Activated CD4-positive, CD25-positive, alpha-beta regulatory T cell treated with anti-CD3 and anti-CD28 coated beads, Interleukin-2, amount 50 U/mL, for 16 hours (primary cell): ENCODE results near the gene IRF6.
"Not testable (repeated sequence)": the region's sequence is repeated elsewhere in the genome, so short reads cannot be mapped to it uniquely, and the experiment has no call there.

Experiments used
- DNase-seq: peaks from one replicate; pipeline ENCODE4 v3.0.0-alpha.2; 2020; ENCODE audit warnings: low read depth, low spot score

Gene IRF6

GRCh38 chr1:209823143-209824041, 17.4 kb upstream of the IRF6 start:
- DNase-seq: no peak

DNA sequence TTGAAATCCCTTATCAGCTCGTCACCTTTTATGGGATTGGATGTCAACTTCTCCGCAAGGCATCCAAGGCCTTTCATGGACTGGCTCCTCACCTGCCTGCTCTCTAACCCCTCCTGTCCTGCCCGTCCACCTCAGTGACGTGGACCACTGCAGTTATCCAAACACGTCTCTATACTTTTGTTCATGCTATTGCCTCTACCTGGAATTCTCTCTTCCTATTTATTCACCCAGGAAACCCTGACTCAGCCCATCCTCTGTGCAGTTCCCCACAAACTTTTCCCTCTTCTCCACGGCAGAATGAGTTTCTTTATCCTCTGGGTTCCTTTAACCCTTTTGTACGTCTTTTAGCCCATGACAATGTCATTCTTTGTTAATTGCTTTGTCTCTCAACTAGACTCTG, 16.8 kb upstream of the IRF6 start:
- DNase-seq: no peak

GRCh38 chr1:209820986-209821385, 15.0 kb upstream of the IRF6 start:
- no peak for DNase-seq

GRCh38 chr1:209819058-209819457, 13.1 kb upstream of the IRF6 start:
- no peak for DNase-seq

GRCh38 chr1:209817691-209818090, 11.7 kb upstream of the IRF6 start:
- DNase-seq: no peak

- no peak for DNase-seq
Measured at GRCh38 chr1:209816923-209817322, 11.0 kb upstream of the IRF6 start.

DNA sequence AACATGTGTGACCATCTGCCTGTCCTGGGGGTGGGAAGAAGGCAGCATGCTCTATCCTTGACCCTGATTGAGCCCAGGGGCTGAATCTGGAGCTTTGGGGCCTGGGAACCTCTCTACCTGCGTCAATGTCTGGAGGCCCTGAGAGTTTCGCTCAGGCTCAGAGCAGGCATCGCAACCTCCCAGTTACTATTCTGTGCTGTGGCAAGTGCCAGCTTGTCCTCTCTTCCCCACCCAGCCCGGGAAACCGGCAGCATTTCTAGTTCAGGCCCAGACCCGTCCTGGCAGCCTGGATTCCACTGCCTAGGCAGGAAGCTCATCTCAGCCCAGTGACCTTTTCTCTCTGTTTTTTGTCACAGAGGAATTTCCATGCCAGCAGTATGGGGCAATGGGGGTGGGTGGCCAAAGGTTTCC, 10.0 kb upstream of the IRF6 start:
- DNase-seq: no peak

DNA sequence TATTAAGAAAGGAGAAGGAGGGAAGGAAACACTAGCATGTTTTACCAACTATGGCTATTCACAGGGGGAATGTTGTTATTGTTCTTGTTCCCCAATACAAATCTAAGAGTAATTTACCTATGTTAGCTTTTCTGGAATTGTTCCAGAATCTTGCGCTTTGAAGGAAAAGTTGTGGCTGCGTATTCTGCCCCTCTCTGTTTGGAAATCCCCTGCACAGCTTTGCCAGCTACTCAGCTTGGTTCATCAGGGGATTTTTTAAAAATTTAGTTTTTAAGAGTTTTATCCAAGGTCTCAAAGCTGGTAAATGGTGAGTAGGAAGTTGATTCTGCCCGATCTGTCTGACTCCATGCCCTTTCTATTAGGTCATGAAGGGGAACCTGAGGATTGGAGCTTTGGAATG, 9.5 kb upstream of the IRF6 start:
- no peak for DNase-seq

DNA sequence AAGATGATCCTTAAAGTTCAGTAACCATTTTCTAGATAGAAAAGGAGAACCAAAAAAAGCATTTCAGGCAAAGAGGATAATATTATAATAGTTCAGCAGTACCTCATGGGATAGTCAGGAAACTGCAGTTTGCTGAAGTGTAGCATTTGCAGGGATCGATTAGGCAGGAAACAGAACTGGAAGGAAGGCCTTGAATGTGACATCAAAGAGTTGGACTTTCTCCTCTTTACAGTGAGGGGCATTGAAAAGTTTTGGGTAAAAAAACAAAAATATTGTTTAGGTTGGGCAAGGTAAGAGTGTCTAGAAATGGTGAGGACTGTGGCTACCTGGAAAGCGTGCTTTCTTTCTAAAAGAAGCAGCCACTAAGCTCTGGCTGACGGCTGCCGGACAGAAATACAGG, 8.0 kb upstream of the IRF6 start:
- DNase-seq: no peak

DNA sequence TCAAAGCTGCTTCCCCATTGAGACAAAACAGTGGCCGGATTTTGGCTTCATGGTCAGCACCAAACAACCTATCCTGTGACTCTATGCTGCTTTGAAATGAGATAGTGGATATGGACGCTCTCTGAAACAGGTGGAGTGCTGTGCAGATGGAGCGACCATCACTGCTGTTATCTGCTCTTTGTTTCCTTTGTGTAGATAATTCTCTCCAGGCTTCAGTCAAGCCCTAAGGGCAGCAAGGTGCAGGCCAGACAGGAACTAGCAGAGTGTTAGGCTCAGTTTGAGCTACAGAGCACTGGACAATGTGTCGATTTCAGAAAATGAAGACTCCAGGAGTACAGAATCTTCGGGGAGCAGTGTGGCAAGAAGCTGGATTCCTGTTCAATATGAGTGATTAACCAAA, 4.8 kb upstream of the IRF6 start:
- no peak for DNase-seq

- DNase-seq: no peak
Measured at GRCh38 chr1:209809611-209810010, 3.7 kb upstream of the IRF6 start.

DNA sequence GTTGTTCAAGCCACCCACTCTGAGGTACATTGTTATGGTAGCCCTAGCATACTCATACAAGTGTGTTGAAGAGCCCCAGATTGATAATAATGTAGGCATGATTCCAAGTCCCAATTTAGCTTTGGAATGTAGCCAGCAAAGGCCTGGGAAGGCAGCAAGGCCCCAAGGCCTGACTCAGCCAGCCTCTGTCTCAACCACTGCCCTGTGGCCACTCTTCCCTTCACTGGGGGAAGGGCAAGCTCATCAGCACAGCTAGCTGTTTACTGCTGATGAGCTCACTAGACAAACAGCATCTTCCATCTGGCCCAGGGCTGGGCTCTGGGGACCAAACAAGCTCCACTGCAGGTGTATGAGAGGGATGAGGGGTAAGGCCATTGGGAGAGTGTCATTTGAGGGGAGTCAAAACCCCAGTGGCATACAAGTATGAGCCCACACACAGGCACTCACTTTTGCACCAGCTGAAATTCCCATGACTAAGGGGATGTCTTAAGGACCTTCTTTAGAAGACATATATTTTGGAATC, 2.2 kb upstream of the IRF6 start:
- DNase-seq: no peak

GRCh38 chr1:209807509-209807908, 1.6 kb upstream of the IRF6 start:
- DNase-seq: no peak

GRCh38 chr1:209805341-209805781, 581 bp downstream of the IRF6 start:
- DNase-seq: no peak

DNA sequence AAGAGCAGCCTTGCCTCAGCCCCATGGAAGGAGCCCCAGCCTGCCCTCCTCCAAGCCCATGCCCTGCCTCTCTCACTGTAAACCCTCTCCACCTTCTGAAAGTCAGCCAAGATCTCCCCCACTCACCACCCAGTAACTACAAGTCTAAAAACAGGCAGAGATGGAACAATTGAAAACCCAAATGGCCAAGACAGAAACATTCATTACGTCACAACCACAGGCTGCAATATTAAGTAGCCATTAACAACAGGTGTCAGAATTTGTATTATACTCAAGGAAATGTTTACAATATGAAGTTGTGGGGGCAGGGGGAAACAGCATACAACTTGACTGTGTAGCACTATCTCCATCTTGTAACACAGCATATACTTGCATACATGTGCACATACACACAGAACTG, 2.4 kb downstream of the IRF6 start:
- no peak for DNase-seq

- DNase-seq: no peak
Measured at GRCh38 chr1:209802780-209803152, 3.2 kb downstream of the IRF6 start.

- DNase-seq: no peak
Measured at GRCh38 chr1:209802117-209802779, 3.7 kb downstream of the IRF6 start.

DNA sequence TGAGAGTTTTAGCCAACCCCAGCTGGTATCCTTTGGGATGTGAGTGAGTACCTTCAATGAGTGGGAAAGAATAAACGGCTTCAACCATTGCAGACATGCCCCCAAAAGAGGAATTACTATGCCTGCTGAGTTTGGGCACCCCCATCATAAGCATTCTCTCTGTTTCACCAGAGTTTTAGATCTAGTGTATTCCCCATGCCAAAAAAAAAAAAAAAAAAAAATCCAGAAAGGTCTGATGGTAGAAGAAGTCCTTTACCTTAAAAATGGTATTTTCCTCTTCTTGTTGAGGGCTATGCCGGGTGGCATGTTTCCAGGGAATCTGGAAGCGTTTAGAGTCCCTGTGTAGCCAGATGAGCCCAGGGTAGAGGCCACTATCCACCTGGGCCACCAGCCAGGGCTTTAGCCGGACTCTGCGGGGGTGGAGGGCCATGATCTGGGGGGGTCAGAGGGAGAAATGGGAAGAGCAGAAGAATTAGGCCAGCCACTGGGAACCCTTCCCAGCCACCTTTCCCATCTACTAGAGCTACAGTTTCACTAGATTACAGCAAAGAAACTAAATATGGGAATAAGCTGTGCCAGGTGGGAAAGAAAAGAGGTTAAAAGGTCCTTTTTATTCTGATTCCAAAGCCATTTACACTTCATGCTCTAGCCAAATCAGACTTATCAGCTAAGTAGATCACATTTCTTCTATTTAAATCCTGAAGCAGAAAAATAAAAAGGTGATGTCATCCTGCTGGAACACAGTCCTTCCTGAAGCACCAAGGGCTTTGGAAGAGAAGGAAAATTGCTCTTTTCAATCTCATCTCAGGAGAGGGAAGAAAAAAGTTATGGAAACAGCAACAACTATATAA, 4.7 kb downstream of the IRF6 start:
- no peak for DNase-seq

DNA sequence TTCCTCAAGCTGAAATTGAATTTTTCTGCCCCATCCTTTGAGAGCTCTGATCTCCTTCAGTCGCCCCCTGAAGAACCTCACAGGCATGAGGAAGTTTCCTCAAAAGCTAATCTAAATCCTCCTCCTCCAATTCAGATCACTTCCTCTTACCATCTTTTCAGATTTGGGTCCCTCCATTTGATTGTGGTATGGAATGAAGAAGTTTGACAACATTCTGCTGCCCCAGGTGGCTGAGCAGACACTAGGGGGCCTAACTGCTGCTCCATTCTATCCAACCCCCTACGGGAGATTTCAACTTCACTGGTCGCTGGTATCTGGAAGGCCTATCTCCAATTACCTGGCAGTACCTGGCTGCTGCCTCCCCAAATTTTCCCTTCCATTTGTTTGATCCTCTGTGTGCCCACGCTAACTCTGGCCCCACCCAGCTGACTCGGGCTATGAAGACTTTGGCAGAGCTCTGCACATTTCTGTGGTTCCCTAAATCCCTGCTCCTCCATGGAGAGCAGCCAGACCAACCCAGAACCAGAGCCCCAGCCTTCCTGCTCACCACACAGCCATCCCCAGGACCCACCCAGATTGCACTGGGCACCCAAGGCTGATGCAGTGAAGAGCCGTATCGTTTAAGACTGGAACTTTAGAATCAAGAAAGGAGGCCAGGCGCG, 7.8 kb downstream of the IRF6 start:
- DNase-seq: no peak

DNA sequence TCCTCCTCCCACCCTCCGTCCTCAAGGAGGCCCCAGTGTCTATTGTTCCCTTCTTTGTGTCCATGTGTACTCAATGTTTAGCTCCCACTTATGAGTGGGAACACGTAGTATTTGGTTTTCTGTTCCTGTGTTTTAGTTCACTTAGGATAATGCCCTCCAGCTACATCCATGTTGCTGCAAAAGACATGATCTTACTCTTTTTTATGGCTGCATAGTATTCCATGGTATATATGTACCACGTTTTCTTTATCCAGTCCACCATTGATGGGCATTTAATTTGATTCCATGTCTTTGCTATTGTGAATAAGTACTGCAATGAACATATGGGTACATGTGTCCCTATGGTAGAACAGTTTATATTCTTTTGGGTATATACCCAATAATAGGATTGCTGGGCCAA, 12.2 kb downstream of the IRF6 start:
- not testable (repeated sequence) for DNase-seq

GRCh38 chr1:209791920-209792319, 14.0 kb downstream of the IRF6 start:
- no peak for DNase-seq
